ENCODE results near the gene GNG7.
"Not testable (repeated sequence)": the region's sequence is repeated elsewhere in the genome, so short reads cannot be mapped to it uniquely, and the experiment has no call there.

Gene GNG7

GRCh38 chr19:2711172-2711874 is 8.8 kb upstream of the GNG7 start:
- no peak for DNase-seq

GRCh38 chr19:2706251-2706650 is 3.8 kb upstream of the GNG7 start:
- no peak for DNase-seq

GRCh38 chr19:2703691-2704216 is 1.3 kb upstream of the GNG7 start:
- no peak for DNase-seq

GRCh38 chr19:2703077-2703437 is 563 bp upstream of the GNG7 start:
- DNase-seq, result no peak

GRCh38 chr19:2701361-2702169 is 929 bp downstream of the GNG7 start:
- DNase-seq, result no peak

- no peak for DNase-seq
Measured at GRCh38 chr19:2700660-2701360, 1.7 kb downstream of the GNG7 start.

- no peak for DNase-seq
Measured at GRCh38 chr19:2699413-2700140, 2.9 kb downstream of the GNG7 start.

- no peak for DNase-seq
Measured at GRCh38 chr19:2694196-2694595, 8.3 kb downstream of the GNG7 start.

GRCh38 chr19:2693492-2694160 is 8.9 kb downstream of the GNG7 start:
- DNase-seq, result no peak

GRCh38 chr19:2691951-2692350 is 10.5 kb downstream of the GNG7 start:
- DNase-seq, result no peak

GRCh38 chr19:2690856-2691255 is 11.6 kb downstream of the GNG7 start:
- no peak for DNase-seq

GRCh38 chr19:2686360-2686759 is 16.1 kb downstream of the GNG7 start:
- no peak for DNase-seq

GRCh38 chr19:2685204-2685704 is 17.2 kb downstream of the GNG7 start:
- DNase-seq, result no peak

- DNase-seq, result no peak
Measured at GRCh38 chr19:2683430-2684003, 19.0 kb downstream of the GNG7 start.

- no peak for DNase-seq
Measured at GRCh38 chr19:2680808-2681207, 21.7 kb downstream of the GNG7 start.

- DNase-seq, result no peak
Measured at GRCh38 chr19:2679439-2679838, 23.1 kb downstream of the GNG7 start.

GRCh38 chr19:2678948-2679347 is 23.5 kb downstream of the GNG7 start:
- not testable (repeated sequence) for DNase-seq

- DNase-seq, result no peak
Measured at GRCh38 chr19:2678044-2678671, 24.3 kb downstream of the GNG7 start.

GRCh38 chr19:2676823-2677222 is 25.7 kb downstream of the GNG7 start:
- no peak for DNase-seq

GRCh38 chr19:2675892-2676291 is 26.6 kb downstream of the GNG7 start:
- no peak for DNase-seq

GRCh38 chr19:2670217-2670616 is 32.3 kb downstream of the GNG7 start:
- DNase-seq, result no peak

Measured in stimulated activated CD8-positive, alpha-beta memory T cell treated with anti-CD3 and anti-CD28 coated beads, Interleukin-4, amount 100 ng/mL, for 48 hours (primary cell).